HG03039 (cell line): Measurements from ENCODE around the gene PFKP.

Source experiments
- ATAC-seq: cut with Tn5 transposase; IDR thresholded peaks from one replicate; pipeline ENCODE4 v1.9.1; 2021; ENCODE audit warnings: mild to moderate bottlenecking, moderate library complexity; ENCODE audit not compliant: unreplicated experiment

PFKP gene

GRCh38 chr10:3179174-3179573 is 111.8 kb downstream of the PFKP start:
- ATAC-seq, result no peak

- ATAC-seq, result no peak
Measured at GRCh38 chr10:3180355-3181025, 113.1 kb downstream of the PFKP start.

GRCh38 chr10:3185386-3185785 is 118.0 kb downstream of the PFKP start:
- ATAC-seq, result no peak

GRCh38 chr10:3186368-3186767 is 119.0 kb downstream of the PFKP start:
- ATAC-seq, result no peak
